Calu3 (cell line): ENCODE measurements around the gene SIVA1. TPM values are rescaled to one million over a fixed set of nuclear protein-coding genes. Genes with fewer than 3 reads are reported as not detected.

Experiments
- BruUV-seq: library from RNA; stranded (reverse); fragments of 400-500 nt; replicated peaks from 2 replicates; lab custom pipeline; 2021; lab: Mats Ljungman, UMichigan
- CTCF ChIA-PET: fragments of 300-600 bp; sonication (Branson Sonifier 250); formaldehyde crosslinking; loops from one replicate; lab custom pipeline; 2022; ENCODE audit warnings: antibody characterized with exemption; lab: Charles Lee
- DNase-seq: peaks from one replicate; pipeline ENCODE4 v3.0.0; 2022
- H3K27ac Mint-ChIP-seq: one replicate; pipeline ENCODE4 v1.8.0; 2022; ENCODE audit warnings: mixed read lengths; ENCODE audit not compliant: unreplicated experiment
- H3K27me3 Mint-ChIP-seq: one replicate; pipeline ENCODE4 v1.8.0; 2022; ENCODE audit warnings: mixed read lengths; ENCODE audit not compliant: unreplicated experiment
- H3K36me3 Mint-ChIP-seq: one replicate; pipeline ENCODE4 v1.8.0; 2022; ENCODE audit warnings: mild to moderate bottlenecking, moderate library complexity, mixed read lengths; ENCODE audit not compliant: insufficient read depth, unreplicated experiment
- H3K4me1 Mint-ChIP-seq: one replicate; pipeline ENCODE4 v1.8.0; 2022; ENCODE audit warnings: mild to moderate bottlenecking, low read depth, mixed read lengths; ENCODE audit not compliant: unreplicated experiment
- H3K4me3 Mint-ChIP-seq: one replicate; pipeline ENCODE4 v1.8.0; 2022; ENCODE audit warnings: mild to moderate bottlenecking, low read depth, moderate library complexity, mixed read lengths; ENCODE audit not compliant: unreplicated experiment
- H3K9me3 Mint-ChIP-seq: one replicate; pipeline ENCODE4 v1.8.0; 2022; ENCODE audit warnings: low read depth, mixed read lengths; ENCODE audit not compliant: unreplicated experiment
- CTCF ChIP-seq: fragments of 200-600 bp; IDR thresholded peaks from one replicate; pipeline ENCODE4 v1.8.0; 2022; ENCODE audit warnings: antibody characterized with exemption; ENCODE audit not compliant: unreplicated experiment
- intact Hi-C: fragments of 100-400 bp; cut with micrococcal nuclease; formaldehyde crosslinking; loops from one replicate; pipeline ENCODE4 v1.10.0; 2022; ENCODE audit not compliant: unreplicated experiment
- total RNA-seq: library from RNA; stranded (reverse); gene quantifications from 2 replicates; pipeline ENCODE4 v1.2.3, GENCODE V29; 2022

Gene SIVA1
- total RNA-seq, 1 experiment from 2014 or later: 72.3 TPM

- CTCF ChIA-PET: no interaction called here
- H3K4me1 Mint-ChIP-seq: no peaks in the 10 kb centered on the region
- TF ChIP-seq CTCF: no peak
- no peaks in the 10 kb centered on the region for H3K27me3 Mint-ChIP-seq
- H3K27ac Mint-ChIP-seq: no peak overlapping the region
- intact Hi-C loops: no loop called here
- H3K36me3 Mint-ChIP-seq: peaks cover 27% of the 10 kb centered on the region
- BruUV-seq: no TSS peak
- H3K9me3 Mint-ChIP-seq: no peaks in the 10 kb centered on the region
- no peak for DNase-seq
- H3K4me3 Mint-ChIP-seq: no peak overlapping the region
These were observed 14.6 kb downstream of the SIVA1 start for GRCh38 chr14:104767634-104767918.

GRCh38 chr14:104768437-104769323 lies 15.7 kb downstream of the SIVA1 start:
- H3K9me3 Mint-ChIP-seq: no peaks in the 10 kb centered on the region
- no TSS peak for BruUV-seq
- CTCF ChIA-PET: interaction anchor here (0.6 to 1.5 kb wide), 11 partner anchors 16 to 583 kb away, joined by 3 to 13 read pairs (median 4); partner anchors contain the start of gene SIVA1
- H3K36me3 Mint-ChIP-seq: peaks cover 32% of the 10 kb centered on the region
- H3K27ac Mint-ChIP-seq: no peak overlapping the region
- peak; percentile 91 for TF ChIP-seq CTCF
- intact Hi-C loops: loop anchor here (1.0 kb wide), 1 partner anchor 58 kb away; no protein-coding TSS in a partner anchor
- no peaks in the 10 kb centered on the region for H3K4me1 Mint-ChIP-seq
- H3K4me3 Mint-ChIP-seq: no peak overlapping the region
- H3K27me3 Mint-ChIP-seq: no peaks in the 10 kb centered on the region
- peak; percentile 95 for DNase-seq

GRCh38 chr14:104769324-104770071 lies 16.6 kb downstream of the SIVA1 start:
- Mint-ChIP-seq H3K4me1 (no peaks in the 10 kb centered on the region), H3K4me3 (no peak overlapping the region), H3K27me3 (no peaks in the 10 kb centered on the region), H3K9me3 (no peaks in the 10 kb centered on the region), H3K36me3 (peaks cover 35% of the 10 kb centered on the region), H3K27ac (no peak overlapping the region)
- TF ChIP-seq CTCF: no peak
- intact Hi-C loops: no loop called here
- TSS peak; percentile 79 for BruUV-seq
- CTCF ChIA-PET: interaction anchor here (1.5 kb wide), 1 partner anchor 51 kb away, joined by 9 read pairs; no protein-coding TSS in a partner anchor
- no peak for DNase-seq

GRCh38 chr14:104770072-104770579 lies 17.2 kb downstream of the SIVA1 start:
- DNase-seq: no peak
- Mint-ChIP-seq H3K27me3 (no peaks in the 10 kb centered on the region), H3K36me3 (peaks cover 35% of the 10 kb centered on the region), H3K4me3 (no peak overlapping the region), H3K27ac (no peak overlapping the region), H3K9me3 (no peaks in the 10 kb centered on the region), H3K4me1 (no peaks in the 10 kb centered on the region)
- CTCF ChIA-PET: interaction anchor here (1.1 kb wide), 1 partner anchor 50 kb away, joined by 6 read pairs; no protein-coding TSS in a partner anchor
- BruUV-seq: no TSS peak
- intact Hi-C loops: no loop called here
- no peak for TF ChIP-seq CTCF
